Measurements from ENCODE around the gene GASK1A.

- no peak for TF ChIP-seq CREB5 (CRISPR knock-in tag; IDR thresholded peaks at IDR 0.05; ENCODE audit: low read depth)
- TF ChIP-seq PATZ1 (CRISPR knock-in tag; IDR thresholded peaks at IDR 0.05; ENCODE audit: borderline replicate concordance), result no peak
- TF ChIP-seq ISL1 (CRISPR knock-in tag; IDR thresholded peaks at IDR 0.05), result no peak
- no peak for TF ChIP-seq SNAI2 (CRISPR knock-in tag; IDR thresholded peaks at IDR 0.05)
- no peak for TF ChIP-seq ESRRG (CRISPR knock-in tag; IDR thresholded peaks at IDR 0.05)
- TF ChIP-seq ZC3H10 (CRISPR knock-in tag; IDR thresholded peaks at IDR 0.05), result no peak
- no peak for TF ChIP-seq BACH2 (CRISPR knock-in tag; IDR thresholded peaks at IDR 0.05; ENCODE audit: borderline replicate concordance)
- no peak for TF ChIP-seq ZFP30 (CRISPR knock-in tag; IDR thresholded peaks at IDR 0.05)
- no peak for TF ChIP-seq POU6F1 (CRISPR knock-in tag; IDR thresholded peaks at IDR 0.05; ENCODE audit: borderline replicate concordance, low read depth)
- TF ChIP-seq ZNF70 (CRISPR knock-in tag; IDR thresholded peaks at IDR 0.05), result no peak
Observed at GRCh38 chr3:42984701-42985100, 5.6 kb downstream of the GASK1A start.

Data from SK-N-SH treated with all-trans-retinoic acid at 6 μM for 48 hours (cell line).